NK-92 treated with Interleukin-12 subunit alpha and Interleukin-12 subunit beta, amount 100 ng/mL, for 24 hours (cell line): Measurements from ENCODE around the gene TNS1.

ENCODE experiments used
- DNase-seq: peaks from one replicate; lab custom pipeline; 2025; lab: John Stamatoyannopoulos, UW

Gene TNS1

GRCh38 chr2:217775920-217776503 is 226.8 kb downstream of the TNS1 start:
- no peak for DNase-seq

DNA sequence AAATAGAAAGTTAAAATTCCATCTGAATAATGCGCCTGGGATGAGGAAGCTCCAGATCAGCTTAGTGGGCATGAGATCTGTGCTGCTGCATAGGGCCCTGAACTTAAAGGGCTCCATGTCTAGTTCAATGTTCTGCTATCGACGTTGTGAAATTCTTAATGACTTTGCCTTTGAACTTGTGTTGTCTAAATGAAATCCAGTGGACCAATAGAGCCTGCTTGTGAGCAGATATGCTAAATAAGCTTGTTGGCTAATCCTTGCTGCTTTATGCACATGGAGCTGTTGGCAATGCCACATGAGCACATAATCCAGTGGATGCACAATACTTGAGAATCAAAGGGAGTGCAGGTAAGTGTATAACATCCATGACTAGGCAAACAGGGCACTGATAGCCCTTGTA is 228.6 kb downstream of the TNS1 start:
- DNase-seq, result no peak

GRCh38 chr2:217773539-217773938 is 229.3 kb downstream of the TNS1 start:
- no peak for DNase-seq

DNA sequence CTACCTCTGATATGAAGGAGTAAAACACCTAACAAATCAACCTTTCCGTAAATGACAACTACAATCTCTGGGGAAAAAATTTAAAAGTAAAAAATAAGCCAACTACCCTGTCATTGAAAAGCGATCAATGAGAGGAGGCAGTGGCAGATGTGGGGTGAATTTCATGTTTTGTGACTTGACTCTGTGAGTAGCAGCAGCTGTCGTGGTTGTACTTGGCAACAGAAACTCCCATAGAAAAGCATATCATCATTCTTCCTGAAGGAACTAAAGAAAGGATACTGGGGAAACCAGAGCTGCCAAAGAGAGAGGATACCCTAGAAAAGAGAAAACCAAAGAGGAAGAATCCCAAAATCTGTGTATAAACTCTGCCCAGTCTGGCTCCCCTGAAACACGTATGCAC is 236.4 kb downstream of the TNS1 start:
- DNase-seq, result no peak

- DNase-seq, result no peak
Observed at GRCh38 chr2:217761645-217762277, 241.0 kb downstream of the TNS1 start.

GRCh38 chr2:217759991-217760390 is 242.8 kb downstream of the TNS1 start:
- no peak for DNase-seq

DNA sequence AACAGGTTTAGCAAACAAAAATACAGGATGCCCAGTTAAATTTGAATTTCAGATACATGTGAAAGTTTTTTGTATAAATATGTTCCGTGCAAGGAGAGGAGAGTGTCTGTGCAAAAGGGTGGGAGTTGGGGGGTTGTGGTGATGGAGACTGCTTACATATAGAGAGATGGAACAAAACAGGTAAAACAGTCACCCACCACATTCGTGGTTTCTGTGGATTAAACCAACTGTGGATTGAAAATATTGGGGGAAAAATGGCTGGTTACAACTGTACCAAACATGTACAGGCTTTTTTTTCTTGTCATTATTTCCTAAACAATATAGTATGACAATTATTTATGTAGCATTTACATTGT is 245.7 kb downstream of the TNS1 start:
- DNase-seq, result no peak

GRCh38 chr2:217756375-217757107 is 246.3 kb downstream of the TNS1 start:
- DNase-seq, result no peak

DNA sequence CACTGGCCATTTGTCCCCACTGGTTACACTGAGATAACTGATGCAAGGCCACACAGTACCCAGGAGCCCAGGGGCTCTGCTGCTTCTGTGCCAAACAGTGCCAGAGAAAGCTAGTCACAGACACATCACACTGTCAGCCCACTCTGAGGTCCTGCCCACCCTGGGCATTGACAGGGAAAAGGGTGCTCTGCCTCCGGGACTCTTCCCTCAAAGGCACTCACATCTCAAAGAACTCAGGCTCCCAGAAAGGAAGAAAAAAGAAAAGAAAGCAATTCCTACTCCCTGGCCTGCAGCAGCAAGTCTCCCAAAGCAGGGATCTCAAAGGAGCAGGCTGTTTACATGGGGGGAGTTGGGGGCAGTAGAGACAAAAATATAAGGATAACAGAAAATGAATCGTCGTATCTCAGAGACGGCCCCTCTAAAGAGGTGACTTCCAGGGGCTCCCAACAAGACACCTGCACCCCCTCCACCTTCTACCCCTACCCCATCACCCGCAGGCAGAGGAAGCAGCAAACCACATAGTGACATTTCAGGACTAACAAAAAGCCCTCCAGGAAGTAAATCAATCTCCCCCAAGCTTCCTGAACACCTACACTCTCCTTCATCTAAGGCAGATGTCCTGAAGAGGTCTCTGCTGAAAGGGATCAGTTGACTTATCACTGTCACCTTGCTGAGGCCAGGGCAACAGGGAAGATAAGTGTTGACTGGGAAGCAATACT is 247.6 kb downstream of the TNS1 start:
- DNase-seq, result no peak

GRCh38 chr2:217753460-217754200 is 249.2 kb downstream of the TNS1 start:
- DNase-seq, result no peak

GRCh38 chr2:217752714-217753459 is 249.9 kb downstream of the TNS1 start:
- no peak for DNase-seq

GRCh38 chr2:217751952-217752351 is 250.8 kb downstream of the TNS1 start:
- no peak for DNase-seq

DNA sequence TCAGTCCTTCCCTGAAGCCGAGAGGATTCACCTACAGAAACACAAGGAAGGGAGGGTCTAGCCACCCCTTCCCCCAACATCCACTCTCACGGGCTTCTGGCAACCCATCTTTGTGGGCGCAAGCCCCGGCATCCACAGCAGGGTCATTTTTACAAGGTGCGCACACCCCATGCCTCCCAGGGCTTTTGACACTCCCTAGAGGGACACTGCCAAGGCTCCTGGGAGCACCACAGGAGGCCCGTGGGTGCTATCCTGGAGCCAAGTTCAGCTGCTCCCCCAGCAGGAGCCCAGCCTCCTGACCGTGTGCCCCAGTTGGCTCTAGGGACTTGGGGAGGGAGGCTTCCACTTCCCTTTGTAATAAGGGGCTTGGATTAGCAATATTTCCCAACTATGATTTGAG is 251.6 kb downstream of the TNS1 start:
- DNase-seq, result no peak
